ENCODE results near the gene IQCH. TPM values are rescaled to one million over a fixed set of nuclear protein-coding genes. Genes with fewer than 3 reads are reported as not detected.
"Not testable (repeated sequence)": the region's sequence is repeated elsewhere in the genome, so short reads cannot be mapped to it uniquely, and the experiment has no call there.

IQCH gene
- total RNA-seq, 1 experiment from 2014 or later = 1.9 TPM

DNA sequence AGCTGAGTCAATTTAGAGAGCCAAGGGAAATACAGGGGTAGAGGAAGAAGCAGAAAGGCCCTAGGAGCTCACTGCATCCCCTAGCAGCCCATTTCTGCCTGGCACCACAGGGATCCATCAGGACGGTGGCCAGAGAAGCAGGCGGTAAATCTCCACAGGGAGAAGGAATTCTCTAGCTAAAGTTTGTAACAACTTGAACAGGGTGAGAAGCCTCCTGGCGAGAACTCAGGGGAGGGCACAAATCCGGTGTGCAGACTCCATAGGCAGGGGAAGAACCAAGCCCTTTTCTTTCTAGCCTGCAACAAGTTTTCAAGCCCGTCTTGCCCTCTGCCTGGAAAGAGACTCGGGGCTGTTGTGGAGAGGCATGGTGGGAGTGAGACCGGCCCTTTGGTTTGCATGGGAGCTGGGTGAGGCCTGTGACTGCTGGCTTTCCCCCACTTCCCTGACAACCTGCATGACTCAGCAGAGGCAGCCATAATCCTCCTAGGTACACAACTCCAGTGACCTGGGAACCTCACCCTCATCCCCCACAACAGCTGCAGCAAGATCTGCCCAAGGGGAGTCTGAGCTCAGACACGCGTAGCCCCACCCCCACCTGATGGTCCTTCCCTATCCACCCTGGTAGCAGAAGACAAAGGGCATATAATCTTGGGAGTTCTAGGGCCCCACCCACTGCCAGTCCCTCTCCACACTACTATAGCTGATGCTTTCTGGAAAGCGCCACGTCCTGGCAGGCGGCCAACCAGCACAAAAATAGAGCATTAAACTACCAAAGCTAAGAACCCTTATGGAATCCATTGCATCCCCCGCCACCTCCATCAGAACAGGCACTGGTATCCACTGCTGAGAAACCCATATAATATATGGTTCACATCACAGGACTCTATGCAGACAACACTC, 182.0 kb downstream of the IQCH start:
- DNase-seq (ENCODE audit: low spot score) = not testable (repeated sequence)

DNA sequence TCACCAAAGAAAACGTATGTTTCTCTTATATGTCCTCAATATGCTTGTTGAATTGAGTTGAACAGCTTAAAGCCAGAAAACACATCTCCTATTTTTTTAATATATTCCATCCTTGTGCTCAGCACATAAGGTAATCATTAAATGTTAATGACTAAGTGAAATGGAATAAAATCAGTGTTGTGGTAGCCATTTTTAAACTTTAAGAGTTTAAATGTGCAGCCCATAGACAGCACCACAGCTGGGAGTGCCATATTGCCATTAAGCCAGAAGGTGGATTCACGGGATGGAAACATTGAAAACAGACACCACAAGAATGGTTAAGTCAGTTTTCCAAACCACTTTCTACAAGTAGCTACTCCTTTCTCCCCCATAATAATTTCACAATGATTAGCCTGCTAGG, 189.5 kb downstream of the IQCH start:
- no peak for DNase-seq (ENCODE audit: low spot score)

DNA sequence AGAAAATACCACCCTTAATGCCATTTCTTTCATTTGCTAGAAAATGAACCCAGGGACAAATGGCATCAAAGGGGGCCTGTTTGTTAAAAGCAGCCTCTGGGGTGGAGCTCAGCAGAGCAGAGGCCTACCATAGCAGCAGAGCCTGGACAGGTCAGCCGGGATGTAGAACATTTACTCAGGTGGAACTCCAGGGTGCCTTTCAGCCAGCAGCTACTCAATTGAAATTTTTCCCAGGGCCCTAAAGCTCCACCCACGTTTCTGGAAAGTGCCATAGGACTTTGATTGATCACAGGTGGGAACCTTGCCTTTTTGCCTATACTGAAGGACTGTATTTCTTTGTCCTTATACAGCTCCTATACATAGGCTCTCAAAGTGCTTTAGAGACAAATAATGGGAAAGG, 191.9 kb downstream of the IQCH start:
- no peak for DNase-seq (ENCODE audit: low spot score)

DNA sequence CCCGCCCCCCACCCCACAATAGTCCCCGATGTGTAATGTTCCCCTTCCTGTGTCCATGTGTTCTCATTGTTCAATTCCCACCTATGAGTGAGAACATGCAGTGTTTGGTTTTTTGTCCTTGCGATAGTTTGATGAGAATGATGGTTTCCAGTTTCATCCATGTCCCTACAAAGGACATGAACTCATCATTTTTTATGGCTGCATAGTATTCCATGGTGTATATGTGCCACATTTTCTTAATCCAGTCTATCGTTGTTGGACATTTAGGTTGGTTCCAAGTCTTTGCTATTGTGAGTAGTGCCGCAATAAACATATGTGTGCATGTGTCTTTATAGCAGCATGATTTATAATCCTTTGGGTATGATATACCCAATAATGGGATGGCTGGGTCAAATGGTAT, 193.8 kb downstream of the IQCH start:
- DNase-seq (ENCODE audit: low spot score) = not testable (repeated sequence)

DNA sequence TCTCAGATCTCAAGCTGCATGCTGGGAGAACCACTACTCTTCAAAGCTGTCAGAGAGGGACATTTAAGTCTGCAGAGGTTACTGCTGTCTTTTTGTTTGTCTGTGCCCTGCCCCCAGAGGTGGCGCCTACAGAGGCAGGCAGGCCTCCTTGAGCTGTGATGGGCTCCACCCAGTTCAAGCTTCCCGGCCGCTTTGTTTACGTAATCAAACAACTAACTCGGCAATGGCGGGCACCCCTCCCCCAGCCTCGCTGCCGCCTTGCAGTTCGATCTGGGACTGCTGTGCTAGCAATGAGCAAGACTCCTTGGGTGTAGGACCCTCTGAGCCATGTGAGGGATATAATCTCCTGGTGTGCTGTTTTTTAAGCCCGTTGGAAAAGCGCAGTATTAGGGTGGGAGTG, 199.1 kb downstream of the IQCH start:
- not testable (repeated sequence) for DNase-seq (ENCODE audit: low spot score)

DNA sequence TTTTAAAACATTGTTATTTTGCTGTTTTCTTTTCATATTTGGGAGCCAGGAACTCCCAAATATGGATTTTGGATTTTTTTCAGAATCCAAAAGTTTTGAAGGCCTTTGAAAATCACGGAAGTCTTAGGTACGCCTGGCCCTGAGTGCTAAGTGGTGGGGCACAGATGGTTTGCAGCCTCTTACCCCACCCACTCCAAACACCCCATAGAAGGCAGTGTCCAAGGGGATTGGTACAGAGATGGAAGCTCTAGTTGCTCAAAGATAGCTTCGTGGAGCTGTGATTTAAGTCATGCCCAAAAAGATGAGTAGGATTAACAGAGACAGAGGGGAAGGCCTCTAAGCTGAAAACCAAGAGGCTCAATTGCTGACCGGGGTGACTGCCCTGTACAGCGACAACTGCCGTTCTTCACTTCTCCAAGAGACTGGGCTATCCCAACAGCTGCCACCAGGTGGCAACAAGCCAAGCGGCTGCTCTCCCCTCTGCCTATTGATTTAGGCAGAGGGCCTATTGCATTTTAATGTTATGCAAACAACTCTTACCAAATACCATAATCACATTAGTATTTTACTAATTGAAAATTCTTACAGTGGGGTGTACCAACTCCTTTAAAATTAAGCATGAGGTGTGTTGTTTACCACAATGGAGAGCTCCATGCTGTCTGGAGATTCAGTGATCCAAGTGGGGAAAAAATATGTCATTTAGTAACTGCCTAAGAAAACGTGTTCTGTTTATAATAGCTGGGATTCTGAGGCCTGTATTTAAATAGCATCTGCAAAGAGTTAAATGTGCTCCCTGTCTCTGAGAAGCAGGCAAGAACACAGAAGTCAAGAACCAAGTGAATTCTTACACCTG, 202.3 kb downstream of the IQCH start:
- peak; percentile 95 for DNase-seq (ENCODE audit: low spot score)

DNA sequence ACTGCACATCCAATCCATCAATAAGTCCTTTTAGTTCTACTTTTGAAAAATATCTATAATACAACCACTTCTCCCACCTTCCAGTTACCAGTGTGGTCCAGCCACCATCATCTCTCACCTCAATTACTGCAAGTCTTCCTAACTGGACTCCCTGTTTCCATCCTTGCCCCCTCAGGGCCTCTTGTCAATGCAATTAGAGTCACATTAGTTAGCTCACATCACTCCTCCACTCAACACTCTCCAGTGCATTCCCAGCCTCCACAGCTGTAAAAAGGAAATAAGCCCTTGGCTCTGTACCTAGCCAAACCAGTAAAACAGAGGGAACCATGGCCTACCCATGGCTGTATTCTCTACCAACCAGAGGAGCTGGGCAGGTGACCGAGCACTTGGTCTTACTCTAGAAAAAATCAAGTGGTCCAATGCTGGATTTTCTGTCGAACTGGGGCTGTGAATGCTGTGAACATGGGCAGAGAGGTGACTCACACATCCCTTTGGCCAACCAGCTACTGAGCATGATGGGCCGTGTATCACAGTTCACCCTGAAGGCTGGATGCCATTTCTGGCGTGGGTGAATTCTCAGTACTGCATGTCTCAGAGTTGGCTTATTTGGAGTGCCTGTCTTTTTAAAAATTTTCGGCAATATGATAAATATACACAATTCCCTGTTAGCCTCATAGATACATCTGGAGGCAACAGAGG, 203.9 kb downstream of the IQCH start:
- DNase-seq (ENCODE audit: low spot score) = no peak

DNA sequence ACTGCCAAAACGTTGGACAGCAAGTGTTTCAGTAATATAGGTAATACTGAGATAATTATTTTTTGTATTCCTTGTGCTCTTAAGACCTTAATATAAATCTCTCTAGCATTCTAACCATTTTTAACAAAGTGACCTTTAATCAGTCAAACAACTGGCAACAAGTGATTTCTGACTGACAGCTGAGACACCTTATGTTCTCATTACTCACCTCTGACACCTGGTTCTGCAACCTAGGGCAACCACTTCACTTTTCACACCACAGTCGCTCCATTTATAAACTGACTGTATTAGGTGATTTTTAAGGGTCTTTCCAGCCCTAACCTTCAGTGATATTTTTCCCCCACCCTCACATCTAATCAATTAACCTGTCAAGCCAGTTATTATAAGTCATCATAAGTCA, 205.9 kb downstream of the IQCH start:
- DNase-seq (ENCODE audit: low spot score) = no peak

DNA sequence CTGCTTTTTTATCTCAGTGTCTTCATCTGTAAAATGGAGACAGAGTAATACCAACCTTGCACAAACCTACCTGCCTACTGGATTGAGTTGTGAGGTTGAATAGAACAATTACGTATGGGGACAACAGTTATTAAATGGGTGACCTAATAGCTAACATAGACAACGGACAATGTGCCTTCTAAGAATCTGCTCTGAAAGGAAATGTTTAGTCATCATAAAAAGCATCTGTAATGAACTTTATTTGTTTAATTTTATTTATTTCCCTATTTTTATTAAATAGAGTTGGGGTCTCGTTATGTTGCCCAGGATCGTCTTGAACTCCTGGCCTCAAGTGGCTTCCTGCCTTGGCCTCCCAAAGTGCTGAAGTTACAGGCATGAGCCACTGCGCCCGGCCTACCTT, 207.1 kb downstream of the IQCH start:
- no peak for DNase-seq (ENCODE audit: low spot score)

DNA sequence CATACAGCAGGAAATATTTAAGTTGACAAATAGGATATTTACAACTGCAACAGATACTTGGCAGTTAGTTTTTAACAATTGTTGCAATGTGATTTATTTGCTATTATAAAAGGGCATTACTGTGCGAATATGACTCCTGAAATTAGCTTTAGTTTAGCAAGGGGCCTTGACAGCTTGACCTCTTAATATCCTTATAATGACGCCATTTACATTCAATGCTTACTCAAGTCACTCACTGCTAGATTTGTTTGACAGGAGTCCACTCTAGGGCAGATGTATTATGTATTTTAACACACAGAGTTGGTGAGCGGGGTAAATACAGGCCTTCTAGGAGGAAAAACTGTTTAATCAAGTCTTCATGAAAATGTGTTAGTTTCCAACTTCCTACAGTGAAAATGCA, 208.3 kb downstream of the IQCH start:
- no peak for DNase-seq (ENCODE audit: low spot score)

DNA sequence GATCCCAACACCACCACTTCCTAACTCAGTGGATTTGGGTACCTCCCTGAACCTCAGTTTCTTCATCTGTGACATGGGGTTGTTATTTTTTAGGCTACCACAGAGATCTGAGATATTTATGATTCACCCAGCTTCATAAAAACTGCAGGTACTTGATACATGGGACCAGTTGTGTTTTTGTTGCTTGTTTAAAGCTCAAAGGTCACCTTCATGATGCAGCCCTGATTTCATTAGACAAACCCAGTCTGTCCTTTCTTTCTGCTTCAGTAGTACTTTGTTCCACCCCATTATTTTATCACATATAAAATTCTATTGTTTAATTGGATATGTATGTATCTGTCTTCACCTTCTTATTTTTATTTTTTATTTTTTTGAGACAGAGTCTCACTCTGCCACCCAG, 208.9 kb downstream of the IQCH start:
- no peak for DNase-seq (ENCODE audit: low spot score)

DNA sequence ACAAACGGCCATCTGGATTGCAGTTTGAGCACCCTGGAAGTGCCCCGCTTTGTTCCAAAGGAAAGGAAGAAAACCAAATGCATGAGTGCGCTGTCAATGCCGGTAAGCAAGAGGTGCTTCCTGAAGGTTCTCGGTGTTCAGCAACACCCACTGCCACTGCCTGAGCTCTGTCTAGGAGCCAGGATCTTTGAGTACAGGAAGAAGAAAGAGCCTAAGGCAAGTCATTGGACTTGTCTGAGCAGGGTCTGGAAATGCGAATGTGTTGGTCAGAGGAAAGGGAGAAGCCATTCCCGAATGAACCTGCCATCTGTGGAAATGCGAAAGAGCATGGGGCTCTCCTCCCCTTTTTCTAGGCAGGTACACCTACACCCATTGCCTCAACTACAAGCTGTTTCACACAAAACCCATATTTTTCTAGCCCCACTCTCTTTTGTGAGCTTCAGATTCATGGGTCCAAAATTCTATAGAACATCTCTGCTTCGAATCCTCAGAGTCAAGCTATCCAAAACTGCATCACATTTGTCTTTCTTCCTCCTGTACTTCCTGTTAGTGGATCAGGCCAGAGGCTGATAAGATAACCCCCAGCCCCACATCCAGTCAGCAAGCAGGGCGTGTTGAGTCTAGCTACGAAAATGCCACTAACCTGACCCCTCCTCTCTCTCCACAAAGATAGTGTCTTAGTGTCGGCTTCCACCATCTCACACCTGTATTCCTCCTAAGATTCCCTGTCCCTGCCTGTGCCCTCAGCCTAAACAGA, 210.8 kb downstream of the IQCH start:
- no peak for DNase-seq (ENCODE audit: low spot score)

DNA sequence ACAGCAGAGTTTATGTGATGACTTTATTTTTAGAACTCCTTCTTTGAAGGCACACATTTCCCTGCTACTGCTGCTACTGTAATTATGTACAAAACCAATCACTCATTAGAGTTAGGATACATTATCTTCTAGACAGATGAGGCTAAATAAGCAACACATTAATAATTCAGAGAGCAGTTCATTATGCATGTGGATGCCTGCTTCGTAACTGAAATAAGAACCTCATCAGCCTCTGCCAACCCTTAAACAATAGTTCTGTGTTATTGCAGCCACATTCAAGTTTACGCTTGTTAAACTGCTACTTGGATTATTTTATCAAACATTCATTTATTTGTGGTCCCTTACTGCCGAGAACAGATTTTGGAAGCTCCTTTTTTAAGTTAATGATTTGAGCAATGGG, 213.8 kb downstream of the IQCH start:
- no peak for DNase-seq (ENCODE audit: low spot score)

DNA sequence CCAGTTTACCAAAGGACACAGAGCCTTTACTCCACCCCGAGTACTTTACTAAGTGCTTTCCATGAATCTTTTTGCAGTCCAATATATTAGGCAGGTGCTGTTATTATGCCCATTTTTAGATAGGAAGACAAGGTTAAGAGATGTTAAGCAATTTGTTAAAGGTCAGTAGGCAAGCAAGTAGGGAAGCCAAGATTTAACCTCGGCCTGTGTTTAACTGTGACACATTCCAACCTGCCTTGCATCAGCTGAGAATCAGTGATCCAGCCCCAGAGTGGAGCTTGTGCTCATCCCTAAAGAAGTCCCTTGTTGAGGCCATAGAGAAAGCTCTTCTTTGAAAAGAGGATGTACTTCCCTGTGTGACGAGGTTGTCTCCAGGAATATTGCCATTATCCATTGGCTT, 215.1 kb downstream of the IQCH start:
- no peak for DNase-seq (ENCODE audit: low spot score)

DNA sequence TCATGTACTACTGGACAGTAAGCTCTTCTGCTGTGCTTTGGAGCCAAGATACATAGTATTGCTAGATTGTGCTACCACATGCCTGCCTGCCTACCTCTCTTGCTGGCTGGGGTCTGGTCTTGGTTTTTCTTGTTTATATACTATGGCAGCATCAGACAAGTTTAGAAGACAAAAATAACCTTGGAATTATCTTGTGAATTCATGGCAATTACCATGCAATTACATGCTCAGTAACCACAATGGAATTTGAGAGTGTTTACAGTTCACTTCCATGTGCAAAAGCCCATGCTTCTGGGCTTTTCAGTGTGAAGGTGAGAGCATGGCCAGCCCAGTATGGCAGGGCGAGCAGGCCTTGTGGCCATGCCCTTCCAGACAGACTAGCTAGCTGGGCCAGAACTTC, 218.4 kb downstream of the IQCH start:
- no peak for DNase-seq (ENCODE audit: low spot score)

DNA sequence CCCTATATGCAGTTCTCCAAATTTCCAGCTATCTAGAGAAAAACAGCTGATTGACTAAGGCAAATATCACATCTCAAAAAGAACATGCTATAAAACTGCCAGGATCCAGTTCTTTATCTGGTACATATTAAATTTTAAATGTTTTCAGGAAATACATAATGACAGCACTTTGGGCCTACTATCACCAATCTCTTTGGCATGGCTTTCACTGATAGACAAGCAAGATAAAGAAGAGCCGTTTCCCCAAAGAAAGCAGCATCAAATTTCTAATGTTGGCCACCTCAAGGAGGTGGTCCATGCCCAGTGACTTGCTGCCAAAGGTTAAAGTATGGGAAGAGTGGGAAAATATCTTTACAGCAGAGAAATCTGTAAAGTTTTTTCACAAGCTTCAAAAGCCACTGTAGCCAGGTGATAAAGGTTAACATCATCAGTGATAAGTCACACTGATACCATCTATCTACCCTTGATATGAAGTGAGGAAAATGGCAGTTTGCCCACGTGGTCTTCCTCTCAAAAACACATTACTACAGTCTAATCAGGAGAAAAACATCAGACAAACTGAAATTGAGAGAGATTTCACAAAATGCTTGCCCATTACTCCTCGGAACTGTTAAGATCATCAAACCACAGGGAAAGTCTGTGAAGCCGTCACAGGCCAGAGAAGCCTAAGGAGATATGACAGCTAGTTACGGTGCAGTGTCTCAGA, 220.0 kb downstream of the IQCH start:
- no peak for DNase-seq (ENCODE audit: low spot score)

DNA sequence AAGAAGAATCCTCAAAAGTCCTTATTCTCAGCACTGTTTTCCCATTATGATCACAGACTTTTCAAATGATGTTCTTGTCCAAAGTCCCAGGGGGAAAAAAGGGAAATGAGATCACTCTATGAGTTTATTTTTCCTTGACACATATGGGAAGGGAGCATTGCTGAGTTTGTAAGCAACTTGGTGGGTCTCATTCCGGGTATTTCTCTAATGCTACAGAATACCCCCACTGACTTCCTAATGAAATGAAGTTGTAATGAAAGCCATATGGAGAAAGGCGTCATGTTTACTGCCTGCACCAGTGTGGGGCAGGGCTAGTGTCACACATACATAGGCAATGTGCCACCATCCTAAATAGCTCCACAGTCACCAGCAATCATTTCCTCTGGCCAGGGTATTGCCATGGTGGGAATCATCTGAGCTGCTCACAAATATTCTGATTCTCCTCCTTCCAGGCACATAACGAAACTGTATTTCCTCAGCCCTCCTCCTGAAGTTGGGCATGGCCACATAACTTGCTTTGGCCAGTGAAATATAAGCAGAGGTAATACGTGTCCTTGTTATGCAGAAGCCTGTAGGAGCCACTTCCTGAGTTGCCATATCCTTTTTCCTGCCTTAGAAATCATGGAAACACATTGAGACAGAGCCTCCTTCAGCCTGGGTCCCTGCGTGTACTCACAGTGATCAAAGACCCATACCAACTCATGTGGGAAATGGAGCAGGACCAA, 225.4 kb downstream of the IQCH start:
- DNase-seq (ENCODE audit: low spot score) = no peak

DNA sequence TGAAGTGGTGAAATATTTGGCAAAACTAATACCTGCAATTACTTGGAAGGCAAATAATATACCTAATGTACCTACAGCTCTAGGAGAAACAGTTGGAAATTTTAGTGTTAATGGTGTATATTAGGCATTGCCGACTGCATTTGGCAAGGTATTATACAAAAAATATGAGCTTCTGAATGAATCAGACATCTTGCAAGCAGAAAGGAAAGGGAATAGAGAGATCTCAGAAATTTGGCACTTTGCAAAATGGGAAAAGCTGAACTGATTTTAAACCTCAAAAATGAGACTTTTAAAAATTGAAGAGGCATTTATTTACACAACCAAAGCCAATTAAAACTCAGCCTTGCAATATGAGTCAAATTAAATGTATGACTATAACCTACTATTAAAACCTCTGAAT, 226.2 kb downstream of the IQCH start:
- DNase-seq (ENCODE audit: low spot score) = no peak

DNA sequence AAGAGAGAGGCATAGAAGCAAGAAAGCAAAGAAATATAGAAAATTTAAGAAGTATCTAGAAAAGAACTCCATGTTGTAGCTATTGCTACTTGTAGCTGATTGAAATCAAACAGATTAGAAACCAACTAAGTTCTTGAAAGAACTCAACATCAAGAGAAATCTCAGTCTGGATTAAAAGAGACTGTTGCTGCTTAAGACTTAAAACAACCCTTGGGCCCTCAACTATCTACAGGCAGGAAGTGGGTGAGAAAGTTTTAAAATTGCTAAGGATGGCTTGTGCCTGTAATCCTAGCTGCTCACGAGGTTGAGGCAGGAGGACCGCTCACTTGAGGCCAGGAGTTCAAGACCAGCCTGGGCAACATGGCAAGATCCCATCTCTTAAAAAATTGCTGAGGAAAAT, 227.1 kb downstream of the IQCH start:
- DNase-seq (ENCODE audit: low spot score) = no peak

DNA sequence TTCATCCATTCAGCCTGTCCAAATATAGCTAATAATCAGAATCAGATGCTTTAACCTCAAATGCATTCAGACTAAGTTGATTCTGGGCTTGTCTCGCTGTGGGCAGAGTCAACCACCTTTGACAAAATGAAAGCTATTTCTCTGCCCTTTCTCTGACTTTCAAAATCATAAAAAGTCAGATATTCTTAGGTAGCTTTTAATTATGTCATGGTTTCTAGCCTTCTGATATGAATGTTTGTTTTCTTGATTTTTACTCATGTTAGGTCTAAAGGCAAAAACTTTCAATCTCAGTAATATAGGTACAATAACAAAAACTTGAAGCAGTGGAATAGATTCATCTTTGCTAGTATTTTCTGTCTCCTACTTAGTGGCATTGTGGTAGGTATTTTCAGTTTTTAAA, 241.0 kb downstream of the IQCH start:
- DNase-seq (ENCODE audit: low spot score) = no peak

Measured in HT-29 (cell line).